Activated CD8-positive, alpha-beta memory T cell treated with anti-CD3 and anti-CD28 coated beads, Interleukin-2, amount 10 ng/mL, durations not matched to agents 7 days and 5 days (primary cell): Measurements from ENCODE around the gene CST6. TPM values are rescaled to one million over a fixed set of nuclear protein-coding genes. Genes with fewer than 3 reads are reported as not detected.
"Not testable (repeated sequence)": the region's sequence is repeated elsewhere in the genome, so short reads cannot be mapped to it uniquely, and the experiment has no call there.

Experiments used
- ATAC-seq: fragments of 150-1000 bp; cut with Tn5 transposase; one replicate; pipeline ENCODE4 v1.10.0; 2021; ENCODE audit warnings: moderate library complexity
- CTCF ChIA-PET: fragments of 350-600 bp; sonication (Branson Sonifier 250); formaldehyde crosslinking; loops from one replicate; lab custom pipeline; 2021; ENCODE audit warnings: antibody characterized with exemption; lab: Charles Lee
- DNase-seq: peaks from one replicate; pipeline ENCODE4 v3.0.0-alpha.2; 2020
- H3K27ac Mint-ChIP-seq: one replicate; pipeline ENCODE4 v1.8.0; 2021; ENCODE audit warnings: mild to moderate bottlenecking, mixed read lengths
- H3K27me3 Mint-ChIP-seq: one replicate; pipeline ENCODE4 v1.8.0; 2021; ENCODE audit warnings: mixed read lengths
- H3K36me3 Mint-ChIP-seq: one replicate; pipeline ENCODE4 v1.8.0; 2021; ENCODE audit warnings: mild to moderate bottlenecking, mixed read lengths
- H3K4me1 Mint-ChIP-seq: one replicate; pipeline ENCODE4 v1.8.0; 2021; ENCODE audit warnings: mixed read lengths
- H3K4me3 Mint-ChIP-seq: one replicate; pipeline ENCODE4 v1.8.0; 2021; ENCODE audit warnings: mild to moderate bottlenecking, moderate library complexity, mixed read lengths
- H3K9me3 Mint-ChIP-seq: one replicate; pipeline ENCODE4 v1.8.0; 2022; ENCODE audit warnings: low read depth, mixed read lengths
- total RNA-seq, 2 experiments: library from RNA; stranded (reverse); gene quantifications; one replicate each; pipeline ENCODE4 v1.2.3, GENCODE V29; 2021

The CST6 gene
- total RNA-seq, 2 experiments from 2014 or later: not detected

GRCh38 chr11:66012946-66013761 is 1.3 kb downstream of the CST6 start:
- no peak overlapping the region for H3K27ac Mint-ChIP-seq
- H3K9me3 Mint-ChIP-seq: no peaks in the 10 kb centered on the region
- CTCF ChIA-PET: interaction anchor here (1.3 to 1.5 kb wide), 3 partner anchors 9 to 125 kb away, joined by 4 to 8 read pairs (median 6); partner anchors contain the start of gene FIBP
- H3K27me3 Mint-ChIP-seq: peaks cover 34% of the 10 kb centered on the region
- DNase-seq: no peak
- peaks cover 3% of the 10 kb centered on the region for H3K4me1 Mint-ChIP-seq
- H3K36me3 Mint-ChIP-seq: no peaks in the 10 kb centered on the region
- no peak overlapping the region for H3K4me3 Mint-ChIP-seq
- no peak for ATAC-seq

- Mint-ChIP-seq H3K9me3 (no peaks in the 10 kb centered on the region), H3K27me3 (peaks cover 34% of the 10 kb centered on the region), H3K4me3 (no peak overlapping the region), H3K36me3 (no peaks in the 10 kb centered on the region), H3K27ac (no peak overlapping the region), H3K4me1 (peaks cover 3% of the 10 kb centered on the region)
- DNase-seq: no peak
- no peak for ATAC-seq
- CTCF ChIA-PET: interaction anchor here (1.3 to 1.5 kb wide), 3 partner anchors 9 to 126 kb away, joined by 4 to 8 read pairs (median 6); partner anchors contain the start of gene FIBP
Measured at GRCh38 chr11:66013762-66014100, 1.9 kb downstream of the CST6 start.

- CTCF ChIA-PET: no interaction called here
- Mint-ChIP-seq H3K27ac (no peak overlapping the region), H3K9me3 (no peaks in the 10 kb centered on the region), H3K4me3 (no peak overlapping the region), H3K36me3 (no peaks in the 10 kb centered on the region), H3K27me3 (peaks cover 34% of the 10 kb centered on the region), H3K4me1 (peaks cover 3% of the 10 kb centered on the region)
- ATAC-seq (no peak), DNase-seq (no peak)
Measured at GRCh38 chr11:66014804-66015453, 3.1 kb downstream of the CST6 start.

GRCh38 chr11:66015454-66015881 is 3.7 kb downstream of the CST6 start:
- peaks cover 29% of the 10 kb centered on the region for H3K27me3 Mint-ChIP-seq
- DNase-seq (no peak), ATAC-seq (no peak)
- no peak overlapping the region for H3K4me3 Mint-ChIP-seq
- no peaks in the 10 kb centered on the region for H3K9me3 Mint-ChIP-seq
- H3K27ac Mint-ChIP-seq: no peak overlapping the region
- H3K36me3 Mint-ChIP-seq: no peaks in the 10 kb centered on the region
- CTCF ChIA-PET: interaction anchor here (1.2 kb wide), 1 partner anchor 23 kb away, joined by 3 read pairs; no protein-coding TSS in a partner anchor
- peaks cover 6% of the 10 kb centered on the region for H3K4me1 Mint-ChIP-seq

GRCh38 chr11:66015936-66016792 is 4.4 kb downstream of the CST6 start:
- CTCF ChIA-PET: interaction anchor here (1.2 kb wide), 1 partner anchor 24 kb away, joined by 3 read pairs; no protein-coding TSS in a partner anchor
- Mint-ChIP-seq H3K27ac (no peak overlapping the region), H3K9me3 (no peaks in the 10 kb centered on the region), H3K27me3 (peaks cover 23% of the 10 kb centered on the region), H3K4me3 (no peak overlapping the region), H3K36me3 (no peaks in the 10 kb centered on the region), H3K4me1 (peaks cover 12% of the 10 kb centered on the region)
- DNase-seq (no peak), ATAC-seq (no peak)

- H3K4me1 Mint-ChIP-seq: peaks cover 16% of the 10 kb centered on the region
- ATAC-seq: no peak
- H3K27ac Mint-ChIP-seq: no peak overlapping the region
- H3K4me3 Mint-ChIP-seq: no peak overlapping the region
- DNase-seq: no peak
- no peaks in the 10 kb centered on the region for H3K36me3 Mint-ChIP-seq
- H3K9me3 Mint-ChIP-seq: no peaks in the 10 kb centered on the region
- H3K27me3 Mint-ChIP-seq: peaks cover 18% of the 10 kb centered on the region
- CTCF ChIA-PET: interaction anchor here (1.2 kb wide), 1 partner anchor 25 kb away, joined by 3 read pairs; no protein-coding TSS in a partner anchor
Measured at GRCh38 chr11:66016793-66017177, 5.0 kb downstream of the CST6 start.

GRCh38 chr11:66017321-66017720 is 5.5 kb downstream of the CST6 start:
- no peak overlapping the region for H3K27ac Mint-ChIP-seq
- ATAC-seq: no peak
- CTCF ChIA-PET: no interaction called here

GRCh38 chr11:66020212-66020611 is 8.4 kb downstream of the CST6 start:
- no peak overlapping the region for H3K27ac Mint-ChIP-seq
- no peaks in the 10 kb centered on the region for H3K36me3 Mint-ChIP-seq
- CTCF ChIA-PET: interaction anchor here (0.9 to 6.2 kb wide), 3 partner anchors 8 to 26 kb away, joined by 3 to 51 read pairs (median 4); partner anchors contain the start of genes BANF1, CST6 and EIF1AD
- H3K9me3 Mint-ChIP-seq: no peaks in the 10 kb centered on the region
- peaks cover 8% of the 10 kb centered on the region for H3K27me3 Mint-ChIP-seq
- no peak overlapping the region for H3K4me3 Mint-ChIP-seq
- no peak for ATAC-seq
- no peak for DNase-seq
- H3K4me1 Mint-ChIP-seq: peaks cover 23% of the 10 kb centered on the region

More at GRCh38 chr11:66017321-66017720, 5.5 kb downstream of the CST6 start:
- Mint-ChIP-seq H3K4me1 (peaks cover 18% of the 10 kb centered on the region), H3K36me3 (no peaks in the 10 kb centered on the region), H3K27me3 (peaks cover 14% of the 10 kb centered on the region), H3K4me3 (no peak overlapping the region), H3K9me3 (no peaks in the 10 kb centered on the region)
- DNase-seq: no peak

- ATAC-seq (peak; percentile 47), DNase-seq (peak; percentile 69)
- no peaks in the 10 kb centered on the region for H3K36me3 Mint-ChIP-seq
- peaks cover 8% of the 10 kb centered on the region for H3K27me3 Mint-ChIP-seq
- no peak overlapping the region for H3K27ac Mint-ChIP-seq
- H3K4me1 Mint-ChIP-seq: peaks cover 23% of the 10 kb centered on the region
- CTCF ChIA-PET: interaction anchor here (0.9 to 6.2 kb wide), 3 partner anchors 9 to 25 kb away, joined by 3 to 51 read pairs (median 4); partner anchors contain the start of genes BANF1, CST6 and EIF1AD
- H3K9me3 Mint-ChIP-seq: no peaks in the 10 kb centered on the region
- no peak overlapping the region for H3K4me3 Mint-ChIP-seq
Measured at GRCh38 chr11:66020618-66021357, 9.0 kb downstream of the CST6 start.

GRCh38 chr11:66022401-66023185 is 10.8 kb downstream of the CST6 start:
- CTCF ChIA-PET: interaction anchor here (0.6 to 6.2 kb wide), 48 partner anchors 8 to 311 kb away, joined by 3 to 51 read pairs (median 5); partner anchors contain the start of genes AP5B1, BANF1, CCDC85B and CST6
- Mint-ChIP-seq H3K27ac (no peak overlapping the region), H3K4me1 (peaks cover 23% of the 10 kb centered on the region), H3K27me3 (peaks cover 8% of the 10 kb centered on the region), H3K9me3 (no peaks in the 10 kb centered on the region), H3K36me3 (no peaks in the 10 kb centered on the region), H3K4me3 (no peak overlapping the region)
- ATAC-seq: peak; percentile 91
- peak; percentile 83 for DNase-seq

- H3K36me3 Mint-ChIP-seq, H3K4me3 Mint-ChIP-seq, H3K9me3 Mint-ChIP-seq, H3K27ac Mint-ChIP-seq, DNase-seq, ATAC-seq, H3K27me3 Mint-ChIP-seq: not testable (repeated sequence)
- CTCF ChIA-PET: interaction anchor here (1.2 to 6.2 kb wide), 31 partner anchors 10 to 311 kb away, joined by 3 to 51 read pairs (median 7); partner anchors contain the start of genes AP5B1, BANF1, CST6 and EIF1AD
- peaks cover 23% of the 10 kb centered on the region for H3K4me1 Mint-ChIP-seq
Measured at GRCh38 chr11:66023186-66023440, 11.3 kb downstream of the CST6 start.
